Measurements from ENCODE around the gene BASP1.
A peak's percentile ranks its signal among the peaks of the same experiment; 100 is the strongest.

GRCh38 chr5:17190242-17190778 is 27.1 kb upstream of the BASP1 start:
- no peak for TF ChIP-seq POLR2A (IDR thresholded peaks at IDR 0.05)
- TF ChIP-seq CTCF (IDR thresholded peaks at IDR 0.05), result peak; percentile 34 to 69 (median 66)
- peak; percentile 31 to 49 (median 34) for TF ChIP-seq POLR2AphosphoS5 (IDR thresholded peaks at IDR 0.05)
- TF ChIP-seq EP300 (IDR thresholded peaks at IDR 0.05), result no peak

Measured in sigmoid colon (tissue), 4 donors.